ENCODE measurements around the gene PTPRM. TPM values are rescaled to one million over a fixed set of nuclear protein-coding genes. Genes with fewer than 3 reads are reported as not detected.

Gene PTPRM
- total and polyA plus RNA-seq, 4 donors: 61.1 to 146 (median 87.5) TPM

- DNase-seq: no peak
- Histone ChIP-seq H3K9me3 (ENCODE audit: control insufficient read depth in 4 of 4, insufficient read depth in 3 of 4, low read length in 3 of 4) (no peaks in the 10 kb centered on the region), H3K9ac (ENCODE audit: insufficient read depth in 1 of 2, low read length in 2 of 2) (no peak overlapping the region), H3K27me3 (ENCODE audit: control insufficient read depth in 3 of 3, insufficient read depth in 3 of 3, low read length in 2 of 3) (no peaks in the 10 kb centered on the region), H3K4me3 (no peak overlapping the region), H3K27ac (ENCODE audit: low read depth in 1 of 2, low read length in 1 of 2) (no peak overlapping the region), H3K4me1 (ENCODE audit: control insufficient read depth in 5 of 5, insufficient read depth in 5 of 5, low read length in 5 of 5) (no peaks in the 10 kb centered on the region), H3K36me3 (ENCODE audit: control insufficient read depth in 4 of 4, insufficient read depth in 4 of 4, low read length in 4 of 4) (no peaks in the 10 kb centered on the region)
- ATAC-seq (ENCODE audit: insufficient read depth, low FRiP score): no peak
- TF ChIP-seq CTCF (IDR thresholded peaks at IDR 0.05; ENCODE audit: control extremely low read depth, extremely low read depth): no peak
- WGBS, 2 donors: 95 to 96% methylated on average over 5 of the region's 5 CpGs
Observed at GRCh38 chr18:8197499-8197898, 630.4 kb downstream of the PTPRM start.

GRCh38 chr18:8207996-8208395, 640.9 kb downstream of the PTPRM start:
- H3K4me1 ChIP-seq (ENCODE audit: control insufficient read depth in 5 of 5, insufficient read depth in 5 of 5, low read length in 5 of 5): peaks cover 0 to 3% (median 0%) of the 10 kb centered on the region in 5 donors
- no peak overlapping the region for H3K9ac ChIP-seq (ENCODE audit: insufficient read depth in 1 of 2, low read length in 2 of 2)
- no peak overlapping the region for H3K4me3 ChIP-seq
- DNase-seq (no peak), ATAC-seq (ENCODE audit: insufficient read depth, low FRiP score) (no peak)
- no peaks in the 10 kb centered on the region for H3K36me3 ChIP-seq (ENCODE audit: control insufficient read depth in 4 of 4, insufficient read depth in 4 of 4, low read length in 4 of 4)
- WGBS, 2 donors: 95 to 97% methylated on average over 5 of the region's 5 CpGs
- H3K9me3 ChIP-seq (ENCODE audit: control insufficient read depth in 4 of 4, insufficient read depth in 3 of 4, low read length in 3 of 4): no peaks in the 10 kb centered on the region
- no peak overlapping the region for H3K27ac ChIP-seq (ENCODE audit: low read depth in 1 of 2, low read length in 1 of 2)
- TF ChIP-seq CTCF (IDR thresholded peaks at IDR 0.05; ENCODE audit: control extremely low read depth, extremely low read depth): no peak
- no peaks in the 10 kb centered on the region for H3K27me3 ChIP-seq (ENCODE audit: control insufficient read depth in 3 of 3, insufficient read depth in 3 of 3, low read length in 2 of 3)

GRCh38 chr18:8208716-8209115, 641.6 kb downstream of the PTPRM start:
- Histone ChIP-seq H3K9ac (ENCODE audit: insufficient read depth in 1 of 2, low read length in 2 of 2) (no peak overlapping the region), H3K27me3 (ENCODE audit: control insufficient read depth in 3 of 3, insufficient read depth in 3 of 3, low read length in 2 of 3) (no peaks in the 10 kb centered on the region), H3K36me3 (ENCODE audit: control insufficient read depth in 4 of 4, insufficient read depth in 4 of 4, low read length in 4 of 4) (no peaks in the 10 kb centered on the region), H3K27ac (ENCODE audit: low read depth in 1 of 2, low read length in 1 of 2) (no peak overlapping the region), H3K9me3 (ENCODE audit: control insufficient read depth in 4 of 4, insufficient read depth in 3 of 4, low read length in 3 of 4) (no peaks in the 10 kb centered on the region), H3K4me1 (ENCODE audit: control insufficient read depth in 5 of 5, insufficient read depth in 5 of 5, low read length in 5 of 5) (peaks cover 0 to 3% (median 0%) of the 10 kb centered on the region in 5 donors), H3K4me3 (no peak overlapping the region)
- ATAC-seq (ENCODE audit: insufficient read depth, low FRiP score) (no peak), DNase-seq (no peak)
- TF ChIP-seq CTCF (IDR thresholded peaks at IDR 0.05; ENCODE audit: control extremely low read depth, extremely low read depth): no peak
- WGBS, 2 donors: 53 to 56% methylated on average over 6 of the region's 6 CpGs

All from lung (tissue), 12 donors.